OCI-LY3 (cell line): Measurements from ENCODE around the gene SLC24A4.
A peak's percentile ranks its signal among the peaks of the same experiment; 100 is the strongest.

Experiments used
- H2AFZ ChIP-seq: fragments of 200-600, 300-600 bp; shearing (Covaris generic); 2 replicates; pipeline ENCODE4 v1.6.0; 2014; ENCODE audit warnings: antibody characterized with exemption, low read depth, low read length
- H3K27ac ChIP-seq: fragments of 200-600, 300-600 bp; sonication (generic); 2 replicates; pipeline ENCODE4 v1.5.1; 2014; ENCODE audit warnings: mild to moderate bottlenecking, low read length, moderate library complexity, mixed read lengths
- H3K27me3 ChIP-seq: fragments of 200-600, 300-600 bp; sonication (generic); 2 replicates; pipeline ENCODE4 v1.6.1; 2014; ENCODE audit warnings: low read depth, low read length, mixed read lengths
- H3K36me3 ChIP-seq: fragments of 200-600, 300-600 bp; sonication (generic); replicated peaks from 2 replicates; pipeline ENCODE3; 2014; ENCODE audit warnings: low read depth, low read length, mixed read lengths
- H3K4me1 ChIP-seq: fragments of 300-600, 200-600 bp; sonication (generic); 2 replicates; pipeline ENCODE4 v1.6.1; 2014; ENCODE audit warnings: low read length, mixed read lengths
- H3K4me2 ChIP-seq: fragments of 200-600, 300-600 bp; sonication (generic); 2 replicates; pipeline ENCODE4 v1.6.1; 2014; ENCODE audit warnings: low read length, mixed read lengths
- H3K4me3 ChIP-seq: fragments of 300-600, 200-600 bp; sonication (generic); 2 replicates; pipeline ENCODE4 v1.5.1; 2014; ENCODE audit warnings: antibody characterized with exemption, mild to moderate bottlenecking, low read length, moderate library complexity
- H3K79me2 ChIP-seq: fragments of 300-600, 200-600 bp; shearing (Covaris generic); 2 replicates; pipeline ENCODE4 v1.6.1; 2014; ENCODE audit warnings: mild to moderate bottlenecking, low read length, mixed read lengths
- H3K9ac ChIP-seq: fragments of 300-600, 200-600 bp; shearing (Covaris generic); 2 replicates; pipeline ENCODE4 v1.6.0; 2014; ENCODE audit warnings: mild to moderate bottlenecking, low read length, moderate library complexity
- H3K9me3 ChIP-seq: fragments of 200-600, 300-600 bp; shearing (Covaris generic); 2 replicates; pipeline ENCODE4 v1.6.1; 2014; ENCODE audit warnings: low read length, mixed read lengths; ENCODE audit not compliant: insufficient read depth
- H4K20me1 ChIP-seq: fragments of 200-600, 300-600 bp; sonication (generic); 2 replicates; pipeline ENCODE4 v1.6.1; 2016; ENCODE audit warnings: low read length, mixed read lengths; ENCODE audit not compliant: insufficient read depth
- CTCF ChIP-seq: fragments of 200-600, 300-600 bp; sonication (generic); IDR thresholded peaks from 2 replicates; pipeline ENCODE4 v1.5.1; 2014; ENCODE audit warnings: antibody characterized with exemption, low read length, low read depth
- EZH2phosphoT487 ChIP-seq: fragments of 200-600 bp; shearing (Covaris generic); IDR thresholded peaks from 2 replicates; pipeline ENCODE4 v1.6.1; 2018; ENCODE audit warnings: antibody characterized with exemption, mixed run types, low read depth

SLC24A4 gene

GRCh38 chr14:92539875-92540274, 216.9 kb downstream of the SLC24A4 start:
- no peaks in the 10 kb centered on the region for H3K36me3 ChIP-seq
- no peaks in the 10 kb centered on the region for H4K20me1 ChIP-seq
- H3K27me3 ChIP-seq: no peaks in the 10 kb centered on the region
- no peak overlapping the region for H3K4me3 ChIP-seq
- no peak overlapping the region for H3K27ac ChIP-seq
- H3K9ac ChIP-seq: no peak overlapping the region
- no peaks in the 10 kb centered on the region for H3K9me3 ChIP-seq
- no peak for TF ChIP-seq EZH2phosphoT487
- TF ChIP-seq CTCF: no peak
- no peaks in the 10 kb centered on the region for H3K79me2 ChIP-seq
- H3K4me1 ChIP-seq: peaks cover 11% of the 10 kb centered on the region
- no peak overlapping the region for H2AFZ ChIP-seq
- no peak overlapping the region for H3K4me2 ChIP-seq

- TF ChIP-seq EZH2phosphoT487: no peak
- TF ChIP-seq CTCF: no peak
- Histone ChIP-seq H3K4me1 (peaks cover 15% of the 10 kb centered on the region), H3K36me3 (no peaks in the 10 kb centered on the region), H3K4me3 (no peak overlapping the region), H2AFZ (no peak overlapping the region), H3K27me3 (no peaks in the 10 kb centered on the region), H3K9ac (no peak overlapping the region), H3K9me3 (no peaks in the 10 kb centered on the region), H3K79me2 (no peaks in the 10 kb centered on the region), H4K20me1 (no peaks in the 10 kb centered on the region), H3K4me2 (no peak overlapping the region), H3K27ac (no peak overlapping the region)
These were observed 217.6 kb downstream of the SLC24A4 start for GRCh38 chr14:92540472-92541048.

GRCh38 chr14:92542766-92543554, 220.0 kb downstream of the SLC24A4 start:
- H3K36me3 ChIP-seq: no peaks in the 10 kb centered on the region
- H3K79me2 ChIP-seq: no peaks in the 10 kb centered on the region
- no peaks in the 10 kb centered on the region for H3K27me3 ChIP-seq
- H3K27ac ChIP-seq: no peak overlapping the region
- no peak overlapping the region for H2AFZ ChIP-seq
- H3K4me3 ChIP-seq: no peak overlapping the region
- no peak overlapping the region for H3K4me2 ChIP-seq
- H3K9me3 ChIP-seq: no peaks in the 10 kb centered on the region
- no peaks in the 10 kb centered on the region for H4K20me1 ChIP-seq
- H3K9ac ChIP-seq: no peak overlapping the region
- peaks cover 19% of the 10 kb centered on the region for H3K4me1 ChIP-seq
- TF ChIP-seq CTCF (no peak), EZH2phosphoT487 (no peak)

- H3K27me3 ChIP-seq: no peaks in the 10 kb centered on the region
- no peak overlapping the region for H2AFZ ChIP-seq
- H3K79me2 ChIP-seq: no peaks in the 10 kb centered on the region
- no peak overlapping the region for H3K9ac ChIP-seq
- peak overlapping the region; percentile 54 for H3K4me2 ChIP-seq
- no peaks in the 10 kb centered on the region for H3K9me3 ChIP-seq
- no peaks in the 10 kb centered on the region for H4K20me1 ChIP-seq
- H3K27ac ChIP-seq: no peak overlapping the region
- H3K4me3 ChIP-seq: peak overlapping the region; percentile 68; the same call in 1 of the 2 replicates
- no peak for TF ChIP-seq EZH2phosphoT487
- TF ChIP-seq CTCF: no peak
- no peaks in the 10 kb centered on the region for H3K36me3 ChIP-seq
- peaks cover 19% of the 10 kb centered on the region for H3K4me1 ChIP-seq
These were observed 221.2 kb downstream of the SLC24A4 start for GRCh38 chr14:92544051-92544720.
